ENCODE measurements around the gene FAM135A. TPM values are rescaled to one million over a fixed set of nuclear protein-coding genes. Genes with fewer than 3 reads are reported as not detected.
"Not testable (repeated sequence)": the region's sequence is repeated elsewhere in the genome, so short reads cannot be mapped to it uniquely, and the experiment has no call there.

Gene FAM135A
- total RNA-seq, 1 experiment from 2014 or later = 20.4 TPM

DNA sequence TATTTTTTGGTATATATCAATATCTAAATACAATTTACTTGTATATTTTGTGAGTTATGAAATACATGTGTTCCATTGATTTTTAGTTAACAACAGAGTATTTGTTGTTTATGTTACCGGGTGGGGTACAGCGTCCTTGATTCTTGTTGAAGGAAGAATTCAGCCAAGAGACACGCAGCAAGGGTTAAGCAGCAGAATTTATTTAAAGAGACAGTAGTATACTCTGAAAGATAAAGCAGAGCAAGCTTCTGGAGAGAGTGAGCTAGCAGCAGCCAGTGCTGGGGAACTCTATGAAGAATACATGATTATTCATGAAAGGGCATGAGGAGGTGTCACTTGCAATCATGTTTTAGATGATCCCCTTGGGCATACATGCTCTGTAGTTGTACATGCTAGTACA, 76.1 kb downstream of the FAM135A start:
- no peak overlapping the region for H3K4me3 Mint-ChIP-seq (ENCODE audit: unreplicated experiment)

DNA sequence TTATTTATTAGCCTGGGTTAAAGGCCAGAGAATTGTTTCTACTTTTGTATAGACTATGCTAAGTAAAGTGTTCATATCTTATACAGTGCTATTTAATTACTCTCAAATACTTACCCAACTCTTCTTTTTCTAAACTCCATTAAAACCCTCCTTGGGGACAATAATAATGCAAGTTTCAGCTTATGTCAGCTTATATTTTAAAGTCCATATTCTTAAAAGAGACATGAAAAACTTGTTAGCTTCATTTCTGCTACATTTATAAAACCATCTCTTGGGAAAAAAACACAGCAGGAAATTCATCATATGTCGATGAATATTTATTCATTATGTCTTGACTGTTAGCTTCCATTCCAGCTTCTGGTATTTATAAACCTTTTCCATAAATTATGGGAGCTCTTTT, 81.5 kb downstream of the FAM135A start:
- TF ChIP-seq, protein P1, sequence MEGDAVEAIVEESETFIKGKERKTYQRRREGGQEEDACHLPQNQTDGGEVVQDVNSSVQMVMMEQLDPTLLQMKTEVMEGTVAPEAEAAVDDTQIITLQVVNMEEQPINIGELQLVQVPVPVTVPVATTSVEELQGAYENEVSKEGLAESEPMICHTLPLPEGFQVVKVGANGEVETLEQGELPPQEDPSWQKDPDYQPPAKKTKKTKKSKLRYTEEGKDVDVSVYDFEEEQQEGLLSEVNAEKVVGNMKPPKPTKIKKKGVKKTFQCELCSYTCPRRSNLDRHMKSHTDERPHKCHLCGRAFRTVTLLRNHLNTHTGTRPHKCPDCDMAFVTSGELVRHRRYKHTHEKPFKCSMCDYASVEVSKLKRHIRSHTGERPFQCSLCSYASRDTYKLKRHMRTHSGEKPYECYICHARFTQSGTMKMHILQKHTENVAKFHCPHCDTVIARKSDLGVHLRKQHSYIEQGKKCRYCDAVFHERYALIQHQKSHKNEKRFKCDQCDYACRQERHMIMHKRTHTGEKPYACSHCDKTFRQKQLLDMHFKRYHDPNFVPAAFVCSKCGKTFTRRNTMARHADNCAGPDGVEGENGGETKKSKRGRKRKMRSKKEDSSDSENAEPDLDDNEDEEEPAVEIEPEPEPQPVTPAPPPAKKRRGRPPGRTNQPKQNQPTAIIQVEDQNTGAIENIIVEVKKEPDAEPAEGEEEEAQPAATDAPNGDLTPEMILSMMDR (IDR thresholded peaks at IDR 0.05; ENCODE audit: unreplicated experiment) = no peak
- Mint-ChIP-seq H3K4me3 (ENCODE audit: unreplicated experiment) (no peak overlapping the region), H3K4me1 (ENCODE audit: insufficient read depth, unreplicated experiment) (no peaks in the 10 kb centered on the region), H3K36me3 (ENCODE audit: insufficient read depth, unreplicated experiment) (no peaks in the 10 kb centered on the region), H3K27me3 (ENCODE audit: insufficient read depth, unreplicated experiment) (no peaks in the 10 kb centered on the region), H3K27ac (ENCODE audit: low read depth, unreplicated experiment) (no peak overlapping the region), H3K9me3 (ENCODE audit: unreplicated experiment) (no peaks in the 10 kb centered on the region)
- no peak for DNase-seq (ENCODE audit: unreplicated experiment)
- ChIA-PET POLR2A (no interaction called here), CTCF (interaction anchor here (0.6 to 1.1 kb wide), 2 partner anchors 20 to 54 kb away, joined by 3 to 4 read pairs; no protein-coding TSS in a partner anchor)
- no TSS peak for BruUV-seq (replicated peaks)
- intact Hi-C loops (cut with micrococcal nuclease) = no loop called here

More for the DNA sequence above, 76.1 kb downstream of the FAM135A start:
- Mint-ChIP-seq H3K4me1 (ENCODE audit: insufficient read depth, unreplicated experiment) (no peaks in the 10 kb centered on the region), H3K36me3 (ENCODE audit: insufficient read depth, unreplicated experiment) (peaks cover 7% of the 10 kb centered on the region), H3K27ac (ENCODE audit: low read depth, unreplicated experiment) (no peak overlapping the region), H3K27me3 (ENCODE audit: insufficient read depth, unreplicated experiment) (no peaks in the 10 kb centered on the region), H3K9me3 (ENCODE audit: unreplicated experiment) (no peaks in the 10 kb centered on the region)
- TF ChIP-seq, protein P1 (IDR thresholded peaks at IDR 0.05; ENCODE audit: unreplicated experiment) = no peak
- ChIA-PET POLR2A (no interaction called here), CTCF (no interaction called here)
- no TSS peak for BruUV-seq (replicated peaks)
- no peak for DNase-seq (ENCODE audit: unreplicated experiment)
- intact Hi-C loops (cut with micrococcal nuclease) = no loop called here

DNA sequence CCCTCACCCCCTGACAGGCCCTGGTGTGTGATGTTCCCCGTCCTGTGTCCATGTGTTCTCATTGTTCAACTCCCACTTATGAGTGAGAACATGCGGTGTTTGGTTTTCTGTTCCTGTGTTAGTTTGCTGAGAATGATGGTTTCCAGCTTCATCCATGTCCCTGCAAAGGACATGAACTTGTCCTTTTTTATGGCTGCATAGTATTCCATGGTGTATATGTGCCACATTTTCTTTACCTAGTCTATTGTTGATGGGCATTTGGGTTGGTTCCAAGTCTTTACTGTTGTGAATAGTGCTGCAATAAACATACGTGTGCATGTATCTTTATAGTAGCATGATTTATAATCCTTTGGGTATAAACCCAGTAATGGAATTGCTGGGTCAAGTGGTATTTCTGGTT, 82.5 kb downstream of the FAM135A start:
- intact Hi-C loops (cut with micrococcal nuclease); H3K4me3 Mint-ChIP-seq (ENCODE audit: unreplicated experiment); CTCF ChIA-PET; BruUV-seq (replicated peaks); H3K36me3 Mint-ChIP-seq (ENCODE audit: insufficient read depth, unreplicated experiment); H3K9me3 Mint-ChIP-seq (ENCODE audit: unreplicated experiment); H3K27ac Mint-ChIP-seq (ENCODE audit: low read depth, unreplicated experiment); POLR2A ChIA-PET; H3K4me1 Mint-ChIP-seq (ENCODE audit: insufficient read depth, unreplicated experiment); DNase-seq (ENCODE audit: unreplicated experiment); H3K27me3 Mint-ChIP-seq (ENCODE audit: insufficient read depth, unreplicated experiment): not testable (repeated sequence)

DNA sequence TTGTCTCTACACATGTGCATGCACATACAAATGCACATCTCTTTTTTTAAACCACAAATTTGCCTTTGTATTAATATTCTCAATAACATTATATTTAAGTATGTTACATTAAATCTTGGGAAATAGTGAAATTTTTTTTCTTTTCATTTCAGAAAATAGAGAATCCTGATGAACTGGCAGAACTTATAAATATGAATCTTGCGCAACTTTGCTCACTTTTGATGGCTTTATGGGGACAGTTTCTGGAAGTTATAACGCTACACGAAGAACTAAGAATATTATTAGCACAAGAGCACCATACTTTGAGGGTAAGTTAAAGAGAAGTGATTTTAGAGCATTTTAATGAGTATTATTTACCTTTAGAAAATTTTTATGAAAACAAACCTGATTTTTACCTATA, 89.2 kb downstream of the FAM135A start:
- no peaks in the 10 kb centered on the region for H3K9me3 Mint-ChIP-seq (ENCODE audit: unreplicated experiment)
- intact Hi-C loops (cut with micrococcal nuclease) = no loop called here
- BruUV-seq (replicated peaks) = no TSS peak

More for the DNA sequence above, 89.2 kb downstream of the FAM135A start:
- H3K27me3 Mint-ChIP-seq (ENCODE audit: insufficient read depth, unreplicated experiment) = no peaks in the 10 kb centered on the region
- H3K27ac Mint-ChIP-seq (ENCODE audit: low read depth, unreplicated experiment) = no peak overlapping the region
- H3K4me1 Mint-ChIP-seq (ENCODE audit: insufficient read depth, unreplicated experiment) = no peaks in the 10 kb centered on the region
- no peak overlapping the region for H3K4me3 Mint-ChIP-seq (ENCODE audit: unreplicated experiment)
- DNase-seq (ENCODE audit: unreplicated experiment) = no peak
- H3K36me3 Mint-ChIP-seq (ENCODE audit: insufficient read depth, unreplicated experiment) = peaks cover 35% of the 10 kb centered on the region
- POLR2A ChIA-PET = no interaction called here
- CTCF ChIA-PET = interaction anchor here (1.0 kb wide), 1 partner anchor 198 kb away, joined by 3 read pairs; no protein-coding TSS in a partner anchor
- TF ChIP-seq, protein P1 (IDR thresholded peaks at IDR 0.05; ENCODE audit: unreplicated experiment) = no peak

All from MCF 10A (cell line).